NB4 (cell line): ENCODE measurements around the gene RGL1.

Source experiments
- POLR2A ChIP-seq: IDR thresholded peaks from 2 replicates; pipeline ENCODE4 v1.6.1; 2011; ENCODE audit warnings: mild to moderate bottlenecking; ENCODE audit not compliant: insufficient read length; ENCODE audit errors: extremely low read depth
- TF ChIP-seq, protein P1 (sequence below): IDR thresholded peaks from 2 replicates; pipeline ENCODE4 v1.6.1; 2011; ENCODE audit warnings: low read depth, low read length
- TF ChIP-seq, protein P2 (sequence below): IDR thresholded peaks from one replicate; pipeline ENCODE4 v1.5.1; 2012; ENCODE audit warnings: low read depth, low read length

DNA sequence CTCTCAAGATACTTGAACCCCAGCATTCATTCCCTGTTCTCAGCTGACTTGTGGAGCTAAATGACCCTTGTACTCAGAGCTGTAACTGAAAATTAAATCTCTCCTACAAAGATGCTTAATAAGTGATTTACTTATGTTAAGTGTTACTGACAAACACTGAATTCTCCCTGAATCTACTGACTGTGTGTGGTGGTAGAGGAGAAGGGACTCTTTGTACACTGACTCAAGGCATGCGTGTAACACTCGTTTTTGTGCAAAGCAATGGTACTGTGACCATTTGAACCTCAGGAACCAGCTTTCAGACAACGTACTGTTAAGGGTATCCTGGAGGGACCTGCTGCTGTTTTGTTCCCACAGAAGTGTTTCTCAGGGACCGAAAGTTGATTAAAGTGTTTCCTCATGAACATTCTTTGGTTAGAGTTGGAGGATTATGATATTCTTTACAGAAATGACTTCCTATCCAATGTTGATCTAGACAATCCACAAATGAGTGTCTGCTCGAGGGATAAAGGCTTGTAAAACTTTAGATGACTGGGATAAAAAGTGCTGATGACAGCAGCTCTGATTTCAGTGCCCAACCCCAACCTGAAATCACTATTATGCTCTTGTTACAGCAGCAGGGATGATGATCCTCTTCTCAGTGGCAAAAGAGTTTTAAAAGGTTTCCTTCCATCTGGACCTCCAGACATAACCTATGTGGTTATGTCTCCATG is 12.8 kb downstream of the RGL1 start:
- TF ChIP-seq, protein P1, sequence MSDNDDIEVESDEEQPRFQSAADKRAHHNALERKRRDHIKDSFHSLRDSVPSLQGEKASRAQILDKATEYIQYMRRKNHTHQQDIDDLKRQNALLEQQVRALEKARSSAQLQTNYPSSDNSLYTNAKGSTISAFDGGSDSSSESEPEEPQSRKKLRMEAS: no peak
- TF ChIP-seq, protein P2, sequence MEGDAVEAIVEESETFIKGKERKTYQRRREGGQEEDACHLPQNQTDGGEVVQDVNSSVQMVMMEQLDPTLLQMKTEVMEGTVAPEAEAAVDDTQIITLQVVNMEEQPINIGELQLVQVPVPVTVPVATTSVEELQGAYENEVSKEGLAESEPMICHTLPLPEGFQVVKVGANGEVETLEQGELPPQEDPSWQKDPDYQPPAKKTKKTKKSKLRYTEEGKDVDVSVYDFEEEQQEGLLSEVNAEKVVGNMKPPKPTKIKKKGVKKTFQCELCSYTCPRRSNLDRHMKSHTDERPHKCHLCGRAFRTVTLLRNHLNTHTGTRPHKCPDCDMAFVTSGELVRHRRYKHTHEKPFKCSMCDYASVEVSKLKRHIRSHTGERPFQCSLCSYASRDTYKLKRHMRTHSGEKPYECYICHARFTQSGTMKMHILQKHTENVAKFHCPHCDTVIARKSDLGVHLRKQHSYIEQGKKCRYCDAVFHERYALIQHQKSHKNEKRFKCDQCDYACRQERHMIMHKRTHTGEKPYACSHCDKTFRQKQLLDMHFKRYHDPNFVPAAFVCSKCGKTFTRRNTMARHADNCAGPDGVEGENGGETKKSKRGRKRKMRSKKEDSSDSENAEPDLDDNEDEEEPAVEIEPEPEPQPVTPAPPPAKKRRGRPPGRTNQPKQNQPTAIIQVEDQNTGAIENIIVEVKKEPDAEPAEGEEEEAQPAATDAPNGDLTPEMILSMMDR: no peak
- no peak for TF ChIP-seq POLR2A
